Stimulated activated naive CD8-positive, alpha-beta T cell treated with anti-CD3 and anti-CD28 coated beads, Interleukin-15, Interleukin-2, amounts not matched to agents 100 ng/mL and 50 ng/mL, for 24 hours (primary cell): ENCODE results near the gene JMJD4.
A peak's percentile ranks its signal among the peaks of the same experiment; 100 is the strongest.

Source experiments
- H3K27ac Mint-ChIP-seq: one replicate; pipeline ENCODE4 v1.8.0; 2021; ENCODE audit warnings: mild to moderate bottlenecking, mixed read lengths
- H3K27me3 Mint-ChIP-seq: one replicate; pipeline ENCODE4 v1.8.0; 2021; ENCODE audit warnings: mixed read lengths
- H3K36me3 Mint-ChIP-seq: one replicate; pipeline ENCODE4 v1.8.0; 2021; ENCODE audit warnings: low read depth, mixed read lengths
- H3K4me1 Mint-ChIP-seq: one replicate; pipeline ENCODE4 v1.8.0; 2021; ENCODE audit warnings: low read depth, mixed read lengths
- H3K4me3 Mint-ChIP-seq: one replicate; pipeline ENCODE4 v1.8.0; 2021; ENCODE audit warnings: mild to moderate bottlenecking, mixed read lengths
- H3K9me3 Mint-ChIP-seq: one replicate; pipeline ENCODE4 v1.8.0; 2021; ENCODE audit warnings: mixed read lengths

Gene JMJD4

DNA sequence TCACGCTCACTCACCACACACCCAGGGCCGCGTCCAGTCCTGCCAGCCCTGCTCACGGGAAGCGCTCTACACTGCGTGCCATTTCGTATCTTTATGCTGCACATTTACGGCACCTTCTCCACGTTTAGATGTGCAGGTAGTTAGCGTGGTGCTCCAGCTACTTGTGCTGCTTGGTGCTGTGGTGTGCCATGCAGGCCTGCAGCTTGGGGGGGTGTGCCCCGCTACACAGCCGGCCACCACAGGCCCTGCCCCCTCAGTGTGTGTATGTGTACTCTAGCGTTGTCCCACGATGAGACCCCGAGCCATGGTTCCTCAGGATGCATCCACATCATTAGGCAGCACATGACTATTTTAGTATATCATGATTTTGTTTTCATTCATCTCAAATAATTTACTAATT, 38.5 kb upstream of the JMJD4 start:
- Mint-ChIP-seq H3K27ac (no peak overlapping the region), H3K4me3 (no peak overlapping the region), H3K36me3 (peaks cover 25% of the 10 kb centered on the region), H3K4me1 (peaks cover 26% of the 10 kb centered on the region), H3K27me3 (no peaks in the 10 kb centered on the region), H3K9me3 (no peaks in the 10 kb centered on the region)

- no peak overlapping the region for H3K27ac Mint-ChIP-seq
- H3K9me3 Mint-ChIP-seq, result no peaks in the 10 kb centered on the region
- no peak overlapping the region for H3K4me3 Mint-ChIP-seq
- peaks cover 42% of the 10 kb centered on the region for H3K4me1 Mint-ChIP-seq
- H3K36me3 Mint-ChIP-seq, result peaks cover 39% of the 10 kb centered on the region
- H3K27me3 Mint-ChIP-seq, result no peaks in the 10 kb centered on the region
These were observed 36.7 kb upstream of the JMJD4 start for GRCh38 chr1:227771771-227772170.

GRCh38 chr1:227771326-227771725, 36.2 kb upstream of the JMJD4 start:
- H3K9me3 Mint-ChIP-seq, result no peaks in the 10 kb centered on the region
- peaks cover 39% of the 10 kb centered on the region for H3K36me3 Mint-ChIP-seq
- no peaks in the 10 kb centered on the region for H3K27me3 Mint-ChIP-seq
- no peak overlapping the region for H3K4me3 Mint-ChIP-seq
- peaks cover 47% of the 10 kb centered on the region for H3K4me1 Mint-ChIP-seq
- no peak overlapping the region for H3K27ac Mint-ChIP-seq

- no peak overlapping the region for H3K4me3 Mint-ChIP-seq
- peaks cover 52% of the 10 kb centered on the region for H3K4me1 Mint-ChIP-seq
- no peak overlapping the region for H3K27ac Mint-ChIP-seq
- H3K36me3 Mint-ChIP-seq, result peaks cover 39% of the 10 kb centered on the region
- H3K9me3 Mint-ChIP-seq, result no peaks in the 10 kb centered on the region
- no peaks in the 10 kb centered on the region for H3K27me3 Mint-ChIP-seq
These were observed 35.7 kb upstream of the JMJD4 start for GRCh38 chr1:227770812-227771211.

DNA sequence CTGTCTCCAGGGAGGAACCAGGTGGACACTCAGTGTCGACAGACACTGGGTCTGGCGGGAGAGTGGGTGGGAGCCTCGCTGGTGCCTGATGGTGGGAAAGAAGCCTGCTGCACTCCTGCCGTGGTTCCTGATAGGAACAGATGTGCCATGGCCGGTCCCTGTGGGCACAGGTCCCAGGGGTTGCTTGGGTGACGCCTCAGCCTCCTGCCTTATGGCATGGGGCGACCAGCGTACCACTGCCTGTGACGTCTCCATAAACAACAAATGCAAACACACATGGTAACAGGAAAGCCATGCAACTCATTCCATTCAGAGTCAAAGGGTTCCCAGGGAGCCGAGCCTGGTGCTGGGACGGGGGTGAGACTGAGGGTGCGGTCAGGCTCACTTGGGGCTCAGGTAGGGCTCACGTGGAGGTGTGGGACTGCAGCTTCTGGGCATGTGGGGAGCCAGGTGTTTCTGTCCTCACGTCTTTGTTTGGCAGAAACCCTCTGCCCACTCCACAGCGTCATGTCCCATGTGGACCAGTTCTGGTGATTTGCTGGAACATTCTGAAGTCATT, 34.9 kb upstream of the JMJD4 start:
- Mint-ChIP-seq H3K36me3 (peaks cover 39% of the 10 kb centered on the region), H3K27ac (no peak overlapping the region), H3K4me1 (peaks cover 60% of the 10 kb centered on the region), H3K9me3 (no peaks in the 10 kb centered on the region), H3K4me3 (no peak overlapping the region), H3K27me3 (no peaks in the 10 kb centered on the region)

DNA sequence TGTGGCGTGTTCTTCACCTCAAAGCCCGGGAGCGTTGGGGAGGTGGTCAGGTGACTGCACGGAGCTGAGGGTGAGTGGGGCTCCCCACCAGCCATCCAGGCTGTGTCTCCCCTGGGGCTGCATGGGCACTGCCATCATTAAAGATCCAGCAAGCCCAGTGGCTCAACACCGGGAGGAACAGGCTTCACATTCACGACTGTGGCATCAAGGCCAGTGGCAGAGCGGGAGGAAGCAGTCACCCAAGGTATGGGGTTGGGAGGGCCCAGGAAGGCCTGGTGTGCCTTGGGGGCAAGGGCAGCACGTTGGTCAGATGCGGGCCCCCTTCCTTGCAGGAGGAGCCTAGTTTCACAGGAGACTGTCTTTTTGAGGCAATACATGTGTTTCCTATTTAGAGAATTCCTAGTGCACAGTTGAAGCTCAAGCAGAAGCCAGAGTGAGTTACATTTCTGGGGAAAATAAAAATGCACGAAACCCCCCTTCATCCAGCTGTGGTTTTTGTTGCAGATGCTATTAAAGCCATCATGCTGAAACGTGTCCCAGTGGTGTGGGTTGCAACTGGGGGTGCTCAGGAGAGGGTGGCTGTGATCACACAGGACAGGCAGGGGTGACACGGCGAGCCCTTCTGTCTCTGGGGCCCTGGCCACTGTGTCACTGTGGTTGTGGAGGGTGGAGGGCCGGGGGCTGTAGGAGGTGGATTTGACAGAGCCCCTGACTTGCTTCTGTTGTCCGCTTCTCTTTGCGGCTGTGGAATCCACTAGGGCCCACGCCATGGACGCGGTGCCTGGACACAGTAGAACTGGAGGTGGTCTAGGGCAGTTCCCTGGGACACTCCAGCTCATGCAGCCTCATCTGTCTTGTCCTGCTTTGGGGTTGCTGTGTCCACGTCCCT, 34.2 kb upstream of the JMJD4 start:
- Mint-ChIP-seq H3K27ac (no peak overlapping the region), H3K27me3 (no peaks in the 10 kb centered on the region), H3K9me3 (no peaks in the 10 kb centered on the region), H3K4me1 (peaks cover 61% of the 10 kb centered on the region), H3K36me3 (peaks cover 36% of the 10 kb centered on the region), H3K4me3 (no peak overlapping the region)

GRCh38 chr1:227768640-227769039, 33.5 kb upstream of the JMJD4 start:
- no peak overlapping the region for H3K4me3 Mint-ChIP-seq
- H3K4me1 Mint-ChIP-seq, result peaks cover 61% of the 10 kb centered on the region
- H3K9me3 Mint-ChIP-seq, result no peaks in the 10 kb centered on the region
- H3K36me3 Mint-ChIP-seq, result peaks cover 36% of the 10 kb centered on the region
- no peaks in the 10 kb centered on the region for H3K27me3 Mint-ChIP-seq
- H3K27ac Mint-ChIP-seq, result no peak overlapping the region

DNA sequence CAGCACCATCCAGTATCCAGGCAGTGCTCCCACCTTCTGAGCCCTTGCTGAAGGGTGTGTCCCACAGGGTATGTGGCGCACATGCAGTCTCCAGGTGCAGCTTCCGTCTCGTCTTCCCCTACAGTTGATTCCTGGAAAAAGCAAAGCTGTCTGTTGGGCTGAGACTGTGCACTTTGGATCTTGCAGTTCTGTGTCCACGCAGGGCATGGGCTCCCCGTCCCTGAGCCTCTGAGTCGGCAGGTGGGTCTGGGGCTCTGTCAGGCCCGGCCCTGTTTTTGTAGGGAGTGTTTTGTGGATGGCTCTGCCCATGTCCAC, 33.0 kb upstream of the JMJD4 start:
- peaks cover 60% of the 10 kb centered on the region for H3K4me1 Mint-ChIP-seq
- H3K27me3 Mint-ChIP-seq, result no peaks in the 10 kb centered on the region
- H3K4me3 Mint-ChIP-seq, result no peak overlapping the region
- H3K36me3 Mint-ChIP-seq, result peaks cover 36% of the 10 kb centered on the region
- H3K27ac Mint-ChIP-seq, result no peak overlapping the region
- no peaks in the 10 kb centered on the region for H3K9me3 Mint-ChIP-seq

DNA sequence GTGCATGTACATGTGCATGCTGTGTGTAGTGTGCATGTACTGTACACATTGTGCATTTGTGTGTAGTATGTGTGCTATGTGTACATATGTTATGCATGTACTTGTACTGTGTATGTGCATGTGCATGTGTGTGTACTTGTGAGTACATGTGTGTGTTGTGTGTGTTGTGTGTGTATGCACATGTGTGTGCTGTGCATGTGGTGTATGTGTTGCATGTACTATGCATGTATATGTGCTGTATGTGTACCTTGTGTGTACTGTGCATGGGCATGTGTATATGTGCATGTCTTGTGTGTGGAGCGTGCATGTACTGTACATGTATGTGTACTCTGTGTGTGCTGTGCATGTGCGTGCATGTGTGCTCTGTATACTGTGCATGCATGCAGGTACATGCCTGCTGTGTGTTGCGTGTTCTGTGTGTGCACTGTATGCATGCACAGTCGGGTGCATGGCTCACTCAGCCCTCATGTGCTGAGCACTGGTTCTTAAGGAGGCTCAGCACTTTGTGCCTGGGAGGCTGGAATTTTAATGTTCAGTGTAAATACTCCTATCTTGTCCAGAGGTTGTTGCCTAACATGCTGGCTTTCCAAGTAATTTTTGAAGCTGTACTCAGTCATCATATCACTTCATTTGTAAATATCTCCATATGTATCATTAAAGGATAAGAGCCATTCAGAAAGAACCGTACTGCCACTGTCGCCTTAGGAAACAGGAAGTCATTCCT, 32.5 kb upstream of the JMJD4 start:
- no peaks in the 10 kb centered on the region for H3K9me3 Mint-ChIP-seq
- peaks cover 61% of the 10 kb centered on the region for H3K4me1 Mint-ChIP-seq
- H3K27ac Mint-ChIP-seq, result peak overlapping the region; percentile 22
- no peak overlapping the region for H3K4me3 Mint-ChIP-seq
- H3K36me3 Mint-ChIP-seq, result peaks cover 36% of the 10 kb centered on the region
- no peaks in the 10 kb centered on the region for H3K27me3 Mint-ChIP-seq

GRCh38 chr1:227766653-227767277, 31.7 kb upstream of the JMJD4 start:
- Mint-ChIP-seq H3K9me3 (no peaks in the 10 kb centered on the region), H3K36me3 (peaks cover 31% of the 10 kb centered on the region), H3K4me3 (no peak overlapping the region), H3K4me1 (peaks cover 64% of the 10 kb centered on the region), H3K27me3 (no peaks in the 10 kb centered on the region), H3K27ac (peak overlapping the region; percentile 45)

- Mint-ChIP-seq H3K4me3 (peak overlapping the region; percentile 20), H3K27me3 (no peaks in the 10 kb centered on the region), H3K4me1 (peaks cover 71% of the 10 kb centered on the region), H3K27ac (peak overlapping the region; percentile 45), H3K9me3 (no peaks in the 10 kb centered on the region), H3K36me3 (peaks cover 36% of the 10 kb centered on the region)
These were observed 31.0 kb upstream of the JMJD4 start for GRCh38 chr1:227766015-227766634.

DNA sequence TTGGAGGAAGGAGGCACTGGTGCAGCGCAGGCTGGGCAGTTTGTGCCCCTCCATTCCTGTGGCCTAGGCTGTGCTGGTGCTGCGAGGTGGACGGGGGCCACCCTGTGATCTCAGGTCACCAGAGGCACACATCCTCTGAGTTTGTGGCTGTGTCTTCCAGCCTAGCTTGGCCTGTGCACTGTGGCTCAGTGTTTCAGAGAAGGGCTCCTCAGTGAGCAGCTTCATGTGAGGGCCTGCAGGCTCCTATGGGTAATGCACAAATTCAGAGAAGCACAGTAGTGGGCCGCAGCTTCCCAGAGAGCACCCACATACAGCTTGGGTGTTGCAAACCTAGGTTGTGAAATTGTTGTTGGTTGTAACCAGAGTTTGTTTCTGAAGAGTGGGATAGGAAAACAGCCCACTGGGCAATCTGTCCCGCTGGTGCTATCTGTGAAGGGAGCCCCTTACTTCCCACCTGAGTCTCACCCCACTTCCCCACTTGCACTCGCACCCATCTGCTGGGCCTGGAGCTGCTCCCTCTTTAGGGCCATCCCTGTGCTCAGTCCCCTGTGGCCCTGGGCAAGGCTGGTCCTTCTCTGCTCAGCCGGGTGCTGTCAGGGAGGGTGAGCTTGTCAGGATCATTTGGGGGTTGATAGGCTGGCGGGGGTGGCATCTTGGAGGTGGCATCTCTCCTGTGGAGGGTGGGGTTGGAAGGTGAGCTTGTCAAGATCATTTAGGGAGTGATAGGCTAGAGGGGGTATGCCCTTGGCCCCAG, 30.3 kb upstream of the JMJD4 start:
- Mint-ChIP-seq H3K27me3 (no peaks in the 10 kb centered on the region), H3K4me3 (no peak overlapping the region), H3K9me3 (no peaks in the 10 kb centered on the region), H3K4me1 (peaks cover 71% of the 10 kb centered on the region), H3K27ac (no peak overlapping the region), H3K36me3 (peaks cover 39% of the 10 kb centered on the region)

GRCh38 chr1:227764019-227764391, 28.9 kb upstream of the JMJD4 start:
- no peak overlapping the region for H3K4me3 Mint-ChIP-seq
- H3K36me3 Mint-ChIP-seq, result peaks cover 48% of the 10 kb centered on the region
- H3K27ac Mint-ChIP-seq, result no peak overlapping the region
- no peaks in the 10 kb centered on the region for H3K9me3 Mint-ChIP-seq
- peaks cover 73% of the 10 kb centered on the region for H3K4me1 Mint-ChIP-seq
- no peaks in the 10 kb centered on the region for H3K27me3 Mint-ChIP-seq
